HCT116 (cell line): ENCODE measurements around the gene METTL2B.
A peak's percentile ranks its signal among the peaks of the same experiment; 100 is the strongest.

Experiments
- POLR2A ChIP-seq: IDR thresholded peaks from 2 replicates; pipeline ENCODE4 v1.7.0; 2011; ENCODE audit warnings: borderline replicate concordance; ENCODE audit not compliant: insufficient read depth, insufficient read length; ENCODE audit errors: extremely low read depth
- SIN3A ChIP-seq: IDR thresholded peaks from 2 replicates; pipeline ENCODE4 v1.6.1; 2012; ENCODE audit warnings: low read depth
- TF ChIP-seq, protein P1 (sequence below): IDR thresholded peaks from 2 replicates; pipeline ENCODE4 v1.6.1; 2012
- TF ChIP-seq, protein P2 (sequence below), 3 experiments: fragments of 200-600 bp in 1 of 3; sonication (generic) in 1 of 3; IDR thresholded peaks in 2 of 3; conservative IDR thresholded peaks in 1 of 3; 2 replicates each; pipeline ENCODE4 v1.5.1; 2012 to 2017; ENCODE audit warnings: low read depth in 2 of 3, low read length in 2 of 3, antibody characterized with exemption in 1 of 3, borderline replicate concordance in 1 of 3, control low read depth in 1 of 3, mild to moderate bottlenecking in 1 of 3, mixed read lengths in 1 of 3, mixed run types in 1 of 3, moderate library complexity in 1 of 3; ENCODE audit not compliant: insufficient read depth in 1 of 3

DNA sequence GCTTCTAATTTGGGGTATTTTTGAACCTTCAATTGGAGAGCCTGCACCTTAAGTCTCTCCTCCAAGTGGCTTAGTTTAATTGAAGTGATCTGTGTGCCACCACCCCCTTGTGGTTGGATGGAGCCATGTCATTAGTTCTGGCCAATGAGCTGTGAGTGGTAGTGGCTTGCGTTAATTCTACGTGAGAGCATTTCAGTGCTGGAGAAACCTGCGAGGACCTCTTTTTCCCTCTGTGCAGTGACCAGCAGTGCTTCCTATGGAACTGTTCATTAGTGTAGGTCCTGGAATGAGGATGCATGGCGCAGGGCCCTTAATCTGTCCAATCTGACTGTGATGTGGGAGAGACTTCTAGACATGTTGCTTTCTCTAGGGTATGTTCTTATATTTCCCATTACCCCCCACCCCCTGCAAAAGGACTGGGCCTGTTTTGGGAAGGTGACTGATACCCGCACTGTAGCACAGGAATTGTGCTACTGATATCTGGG lies 17.1 kb upstream of the METTL2B start:
- TF ChIP-seq, protein P1, sequence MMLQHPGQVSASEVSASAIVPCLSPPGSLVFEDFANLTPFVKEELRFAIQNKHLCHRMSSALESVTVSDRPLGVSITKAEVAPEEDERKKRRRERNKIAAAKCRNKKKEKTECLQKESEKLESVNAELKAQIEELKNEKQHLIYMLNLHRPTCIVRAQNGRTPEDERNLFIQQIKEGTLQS, result no peak
- TF ChIP-seq, protein P2, sequence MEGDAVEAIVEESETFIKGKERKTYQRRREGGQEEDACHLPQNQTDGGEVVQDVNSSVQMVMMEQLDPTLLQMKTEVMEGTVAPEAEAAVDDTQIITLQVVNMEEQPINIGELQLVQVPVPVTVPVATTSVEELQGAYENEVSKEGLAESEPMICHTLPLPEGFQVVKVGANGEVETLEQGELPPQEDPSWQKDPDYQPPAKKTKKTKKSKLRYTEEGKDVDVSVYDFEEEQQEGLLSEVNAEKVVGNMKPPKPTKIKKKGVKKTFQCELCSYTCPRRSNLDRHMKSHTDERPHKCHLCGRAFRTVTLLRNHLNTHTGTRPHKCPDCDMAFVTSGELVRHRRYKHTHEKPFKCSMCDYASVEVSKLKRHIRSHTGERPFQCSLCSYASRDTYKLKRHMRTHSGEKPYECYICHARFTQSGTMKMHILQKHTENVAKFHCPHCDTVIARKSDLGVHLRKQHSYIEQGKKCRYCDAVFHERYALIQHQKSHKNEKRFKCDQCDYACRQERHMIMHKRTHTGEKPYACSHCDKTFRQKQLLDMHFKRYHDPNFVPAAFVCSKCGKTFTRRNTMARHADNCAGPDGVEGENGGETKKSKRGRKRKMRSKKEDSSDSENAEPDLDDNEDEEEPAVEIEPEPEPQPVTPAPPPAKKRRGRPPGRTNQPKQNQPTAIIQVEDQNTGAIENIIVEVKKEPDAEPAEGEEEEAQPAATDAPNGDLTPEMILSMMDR (IDR thresholded peaks at IDR 0.05 in 2 of 3, conservative IDR thresholded peaks at IDR 0.05 in 1 of 3; ENCODE audit: borderline replicate concordance in 1 of 3, insufficient read depth in 1 of 3, low read depth in 2 of 3, low read length in 2 of 3), result peak; percentile 59 to 81 (median 76); a peak in 5 of 6 replicates
- TF ChIP-seq POLR2A, result no peak
- no peak for TF ChIP-seq SIN3A
